IMR-90 (cell line): ENCODE data around the gene ZNF763. TPM values are rescaled to one million over a fixed set of nuclear protein-coding genes. Genes with fewer than 3 reads are reported as not detected.
"Not testable (repeated sequence)": the region's sequence is repeated elsewhere in the genome, so short reads cannot be mapped to it uniquely, and the experiment has no call there.

Experiments used
- ATAC-seq: fragments of 200-7000 bp; cut with Tn5 transposase; 2 replicates; pipeline ENCODE4 v1.9.1; 2020; ENCODE audit warnings: low read depth, mild to moderate bottlenecking, moderate library complexity
- BruUV-seq: library from RNA; stranded (reverse); fragments of 400-500 nt; replicated peaks from 2 replicates; lab custom pipeline; 2021; lab: Mats Ljungman, UMichigan
- CTCF ChIA-PET: fragments of 300-600 bp; formaldehyde crosslinking; extraction: SDS; loops from one replicate; lab custom pipeline; 2021; ENCODE audit warnings: antibody characterized with exemption; lab: Yijun Ruan, JAX
- POLR2A ChIA-PET: fragments of 300-600 bp; sonication (Branson Sonifier 250); formaldehyde crosslinking; loops from one replicate; lab custom pipeline; 2022; ENCODE audit warnings: antibody characterized with exemption; ENCODE audit not compliant: unreplicated experiment; lab: Charles Lee
- DNase-seq: peaks from one replicate; pipeline ENCODE4 v3.0.0; 2013
- H2AFZ ChIP-seq: replicated peaks from 2 replicates; pipeline ENCODE3; 2013; ENCODE audit warnings: low read length, mild to moderate bottlenecking; ENCODE audit not compliant: poor library complexity
- H2AK5ac ChIP-seq: 2 replicates; pipeline ENCODE4 v1.6.1; 2013; ENCODE audit warnings: low read depth, low read length, inconsistent platforms
- H2AK9ac ChIP-seq: replicated peaks from 2 replicates; pipeline ENCODE3; 2013; ENCODE audit warnings: mild to moderate bottlenecking, low read depth, low read length, moderate library complexity; ENCODE audit not compliant: poor library complexity
- H2BK120ac ChIP-seq: 2 replicates; pipeline ENCODE4 v1.6.1; 2013; ENCODE audit warnings: low read depth, low read length, inconsistent platforms
- H2BK15ac ChIP-seq: 3 replicates; pipeline ENCODE4 v1.6.1; 2013; ENCODE audit warnings: low read depth, low read length, inconsistent platforms
- H2BK20ac ChIP-seq: 2 replicates; pipeline ENCODE4 v1.6.1; 2013; ENCODE audit warnings: low read depth, mild to moderate bottlenecking, inconsistent platforms, low read length, moderate library complexity
- H2BK5ac ChIP-seq: 2 replicates; pipeline ENCODE4 v1.6.1; 2013; ENCODE audit warnings: mild to moderate bottlenecking, low read depth, low read length, inconsistent platforms; ENCODE audit not compliant: poor library complexity, severe bottlenecking
- H3K14ac ChIP-seq: replicated peaks from 2 replicates; pipeline ENCODE4 v1.6.1; 2013; ENCODE audit warnings: low read depth, low read length, inconsistent platforms
- H3K18ac ChIP-seq: 2 replicates; pipeline ENCODE4 v1.6.1; 2013; ENCODE audit warnings: low read depth, low read length, control low read depth
- H3K23ac ChIP-seq: 2 replicates; pipeline ENCODE4 v1.6.1; 2013; ENCODE audit warnings: low read depth, low read length, inconsistent platforms
- H3K27ac ChIP-seq: 2 replicates; pipeline ENCODE4 v1.5.1; 2013; ENCODE audit warnings: mild to moderate bottlenecking, control low read depth, low read length; ENCODE audit not compliant: insufficient read depth
- H3K27me3 ChIP-seq: 2 replicates; pipeline ENCODE4 v1.6.1; 2013; ENCODE audit warnings: low read length; ENCODE audit not compliant: control insufficient read depth, insufficient read depth
- H3K36me3 ChIP-seq: 2 replicates; pipeline ENCODE4 v1.6.1; 2013; ENCODE audit warnings: low read length, mixed read lengths; ENCODE audit not compliant: control insufficient read depth, insufficient read depth
- H3K4ac ChIP-seq: 2 replicates; pipeline ENCODE4 v1.6.1; 2013; ENCODE audit warnings: low read depth, low read length, inconsistent platforms
- H3K4me1 ChIP-seq: 2 replicates; pipeline ENCODE4 v1.6.1; 2013; ENCODE audit warnings: low read length, mixed read lengths; ENCODE audit not compliant: control insufficient read depth, insufficient read depth
- H3K4me2 ChIP-seq: 2 replicates; pipeline ENCODE4 v1.6.1; 2013; ENCODE audit warnings: low read depth, mild to moderate bottlenecking, control low read depth, low read length, moderate library complexity
- H3K4me3 ChIP-seq: 2 replicates; pipeline ENCODE4 v1.5.1; 2013; ENCODE audit warnings: low read depth, mild to moderate bottlenecking, control low read depth, low read length, moderate library complexity; ENCODE audit not compliant: insufficient read depth
- H3K56ac ChIP-seq: 2 replicates; pipeline ENCODE4 v1.6.1; 2013; ENCODE audit warnings: low read length, inconsistent platforms; ENCODE audit not compliant: insufficient read depth; ENCODE audit errors: extremely low read depth
- H3K79me1 ChIP-seq, 2 experiments: 2 replicates each; pipeline ENCODE4 v1.6.1; 2013; ENCODE audit warnings: low read length in 2 of 2, inconsistent platforms in 1 of 2, low read depth in 1 of 2
- H3K9ac ChIP-seq: 2 replicates; pipeline ENCODE4 v1.6.1; 2013; ENCODE audit warnings: low read depth, low read length, control low read depth
- H3K9me1 ChIP-seq: 2 replicates; pipeline ENCODE4 v1.6.1; 2013; ENCODE audit warnings: low read length, inconsistent platforms; ENCODE audit not compliant: insufficient read depth
- H3K9me3 ChIP-seq: 2 replicates; pipeline ENCODE4 v1.6.1; 2013; ENCODE audit warnings: low read length; ENCODE audit not compliant: control insufficient read depth, insufficient read depth
- H4K20me1 ChIP-seq: 2 replicates; pipeline ENCODE4 v1.6.1; 2013; ENCODE audit warnings: low read length, inconsistent platforms; ENCODE audit not compliant: insufficient read depth
- H4K5ac ChIP-seq: 2 replicates; pipeline ENCODE4 v1.6.1; 2013; ENCODE audit warnings: mild to moderate bottlenecking, low read depth, low read length, control low read depth
- H4K8ac ChIP-seq, 2 experiments: 2 replicates each; pipeline ENCODE4 v1.6.1; 2013; ENCODE audit warnings: low read depth in 2 of 2, low read length in 2 of 2, control low read depth in 1 of 2, inconsistent platforms in 1 of 2
- H4K91ac ChIP-seq: 2 replicates; pipeline ENCODE4 v1.6.1; 2013; ENCODE audit warnings: low read depth, low read length, inconsistent platforms; ENCODE audit not compliant: insufficient read depth
- WGBS, 2 experiments: methylation state at CpG; one replicate each; pipeline versions ENCODE4 v1.1.5 to v1.1.7; 2013; ENCODE audit warnings: missing lambda C conversion rate in 2 of 2; ENCODE audit not compliant: insufficient read length in 1 of 2; ENCODE audit errors: extremely low coverage in 2 of 2; 5-methylcytosine and 5-hydroxymethylcytosine counted together
- dilution Hi-C: fragments of 300-500 bp; cut with HindIII; formaldehyde crosslinking; loops from one replicate; pipeline ENCODE4 v1.14.3; 2018; ENCODE audit warnings: low sequenced_read_pairs; ENCODE audit not compliant: unreplicated experiment
- in situ Hi-C: fragments of 300-500 bp; cut with MboI; formaldehyde crosslinking; loops from 3 replicates; pipeline ENCODE4 v1.14.3; 2019; ENCODE audit warnings: low sequenced_read_pairs, inconsistent platforms, mixed read lengths
- intact Hi-C: fragments of 100-400 bp; cut with micrococcal nuclease; formaldehyde crosslinking; loops from 2 replicates; pipeline ENCODE4 v1.10.0; 2022
- polyA plus RNA-seq, 3 experiments: library from polyadenylated mRNA; depleted of rRNA; stranded (reverse); fragments of >200 nt; gene quantifications; 2 replicates each; pipeline ENCODE4 v1.2.3, GENCODE V29; 2012; ENCODE audit warnings: low replicate concordance in 1 of 3
- total RNA-seq: library from RNA; depleted of rRNA; stranded (reverse); fragments of >200 nt; gene quantifications from 2 replicates; pipeline ENCODE4 v1.2.3, GENCODE V29; 2012

The ZNF763 gene
- total and polyA plus RNA-seq, 2 of the 4 experiments (the other 2 are of a cell fraction): 0.90 to 0.94 TPM

DNA sequence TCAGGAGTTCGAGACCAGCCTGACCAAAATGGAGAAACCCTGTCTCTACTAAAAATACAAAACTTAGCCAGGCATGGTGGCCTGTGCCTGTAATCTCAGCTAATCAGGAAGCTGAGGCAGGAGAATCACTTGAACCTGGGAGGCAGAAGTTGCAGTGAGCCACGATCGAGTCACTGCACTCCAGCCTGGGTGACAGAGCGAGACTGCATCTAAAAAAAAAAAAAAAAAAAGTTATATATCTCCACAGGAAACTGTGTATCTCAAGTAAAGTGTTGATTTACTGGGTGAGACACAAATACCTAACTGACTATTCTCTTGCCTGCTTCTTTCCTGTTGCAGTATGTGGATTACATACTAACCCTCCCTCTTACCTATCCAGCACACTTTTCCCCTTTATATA is 27.1 kb downstream of the ZNF763 start:
- H2BK5ac ChIP-seq, H2AK5ac ChIP-seq, dilution Hi-C loops, H3K18ac ChIP-seq, POLR2A ChIA-PET, H2AFZ ChIP-seq, BruUV-seq, H3K27me3 ChIP-seq, H2BK120ac ChIP-seq, H4K20me1 ChIP-seq, H4K91ac ChIP-seq, H3K56ac ChIP-seq, H3K27ac ChIP-seq, CTCF ChIA-PET, H3K4me1 ChIP-seq, H4K5ac ChIP-seq, H3K23ac ChIP-seq, H2BK20ac ChIP-seq, H3K4ac ChIP-seq, in situ Hi-C loops, H3K9me1 ChIP-seq, H3K36me3 ChIP-seq, intact Hi-C loops, ATAC-seq, H3K14ac ChIP-seq, H2AK9ac ChIP-seq, H3K4me3 ChIP-seq, H4K8ac ChIP-seq, H3K9me3 ChIP-seq, H2BK15ac ChIP-seq, H3K9ac ChIP-seq: not testable (repeated sequence)
- WGBS, 2 experiments: no CpG with 5 or more reads among the region's 4 CpGs
- Histone ChIP-seq H3K4me2 (peak overlapping the region; percentile 23; the same call in 1 of the 2 replicates), H3K79me1 (peaks cover 19 to 51% of the 10 kb centered on the region in 2 experiments)
- DNase-seq: peak; percentile 23
